SK-N-MC (cell line): ENCODE measurements around the gene ZNF764.

Experiments
- EZH2 ChIP-seq: fragments of 200-600 bp; sonication (generic); IDR thresholded peaks from one replicate; pipeline ENCODE4 v1.6.1; 2017; ENCODE audit warnings: antibody characterized with exemption
- FOXP2 ChIP-seq: optimal IDR thresholded peaks from 2 replicates; pipeline ENCODE3; 2011; ENCODE audit warnings: mild to moderate bottlenecking, moderate library complexity; ENCODE audit not compliant: insufficient read depth; ENCODE audit errors: extremely low read length, control extremely low read depth
- POLR2AphosphoS5 ChIP-seq: IDR thresholded peaks from 2 replicates; pipeline ENCODE4 v1.6.1; 2012; ENCODE audit warnings: mild to moderate bottlenecking, low read depth, low read length, borderline replicate concordance

GRCh38 chr16:30518552-30518951 lies 39.6 kb downstream of the ZNF764 start:
- no peak for TF ChIP-seq EZH2
- TF ChIP-seq POLR2AphosphoS5: no peak
- no peak for TF ChIP-seq FOXP2
